NB4 (cell line): ENCODE measurements around the gene RAI1.
A peak's percentile ranks its signal among the peaks of the same experiment; 100 is the strongest.

Experiments used
- DNase-seq: peaks from one replicate; pipeline ENCODE4 v3.0.0; 2010; ENCODE audit warnings: low read depth
- H3K4me3 ChIP-seq: one replicate; pipeline ENCODE4 v1.5.1; 2011; ENCODE audit warnings: mild to moderate bottlenecking, low read depth, low read length, moderate library complexity
- CTCF ChIP-seq: IDR thresholded peaks from one replicate; pipeline ENCODE4 v1.5.1; 2012; ENCODE audit warnings: low read depth, low read length
- MAX ChIP-seq: IDR thresholded peaks from 2 replicates; pipeline ENCODE4 v1.6.1; 2011; ENCODE audit warnings: low read depth, low read length
- MYC ChIP-seq: IDR thresholded peaks from 2 replicates; pipeline ENCODE4 v1.6.1; 2011; ENCODE audit warnings: low read depth, low read length
- POLR2A ChIP-seq: IDR thresholded peaks from 2 replicates; pipeline ENCODE4 v1.6.1; 2011; ENCODE audit warnings: mild to moderate bottlenecking; ENCODE audit not compliant: insufficient read length; ENCODE audit errors: extremely low read depth

Gene RAI1

GRCh38 chr17:17855976-17856375 lies 174.7 kb downstream of the RAI1 start:
- DNase-seq: no peak
- TF ChIP-seq MAX: no peak
- no peak overlapping the region for H3K4me3 ChIP-seq

- TF ChIP-seq MYC (no peak), MAX (no peak), POLR2A (no peak), CTCF (no peak)
- no peak overlapping the region for H3K4me3 ChIP-seq
- DNase-seq: no peak
Measured at GRCh38 chr17:17856386-17856785, 175.1 kb downstream of the RAI1 start.

- DNase-seq: no peak
- no peak overlapping the region for H3K4me3 ChIP-seq
- TF ChIP-seq MAX (no peak), CTCF (no peak), MYC (no peak), POLR2A (no peak)
Measured at GRCh38 chr17:17857496-17857895, 176.2 kb downstream of the RAI1 start.

GRCh38 chr17:17859909-17860765 lies 178.9 kb downstream of the RAI1 start:
- TF ChIP-seq MYC: peak; percentile 50; the same call in 1 of the 2 replicates
- peak; percentile 63 for TF ChIP-seq MAX
- no peak for TF ChIP-seq POLR2A
- TF ChIP-seq CTCF: peak; percentile 95
- peak; percentile 65 for DNase-seq
- H3K4me3 ChIP-seq: no peak overlapping the region

- no peak overlapping the region for H3K4me3 ChIP-seq
- TF ChIP-seq MAX (no peak), POLR2A (no peak), CTCF (no peak), MYC (no peak)
- no peak for DNase-seq
Measured at GRCh38 chr17:17860766-17861107, 179.5 kb downstream of the RAI1 start.
